Stimulated activated CD4-positive, alpha-beta T cell treated with anti-CD3 and anti-CD28 coated beads, Interleukin-12 subunit alpha, Interleukin-12 subunit beta, amount 100 ng/mL, for 24 hours (primary cell): Measurements from ENCODE around the gene TNFRSF14.
"Not testable (repeated sequence)": the region's sequence is repeated elsewhere in the genome, so short reads cannot be mapped to it uniquely, and the experiment has no call there.

Source experiments
- DNase-seq, 2 experiments: peaks; one replicate each; pipeline ENCODE4 v3.0.0-alpha.2; 2020; ENCODE audit warnings: low read depth in 2 of 2

TNFRSF14 gene

DNA sequence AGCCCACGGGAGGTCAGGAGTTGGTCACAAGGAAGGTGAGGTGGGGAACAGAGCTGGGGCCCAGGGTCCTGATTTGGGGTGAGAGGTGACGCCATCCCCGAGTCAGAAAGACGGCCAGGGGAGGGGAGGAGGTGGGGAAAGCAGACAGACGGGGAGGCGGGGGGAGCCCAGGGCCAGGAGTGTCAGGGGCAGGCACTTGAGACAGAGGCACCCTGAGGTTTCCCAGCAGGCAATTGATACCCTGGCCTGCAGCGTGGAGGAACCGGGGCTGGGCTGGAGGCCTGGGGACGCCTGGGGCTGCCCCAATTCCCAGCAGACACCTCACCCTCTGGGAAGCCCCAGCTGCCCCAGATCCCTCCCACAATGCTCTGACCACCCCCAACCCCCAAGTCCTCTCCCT lies 3.1 kb upstream of the TNFRSF14 start:
- DNase-seq: not testable (repeated sequence)

GRCh38 chr1:2553871-2554620 lies 2.1 kb upstream of the TNFRSF14 start:
- DNase-seq: no peak

DNA sequence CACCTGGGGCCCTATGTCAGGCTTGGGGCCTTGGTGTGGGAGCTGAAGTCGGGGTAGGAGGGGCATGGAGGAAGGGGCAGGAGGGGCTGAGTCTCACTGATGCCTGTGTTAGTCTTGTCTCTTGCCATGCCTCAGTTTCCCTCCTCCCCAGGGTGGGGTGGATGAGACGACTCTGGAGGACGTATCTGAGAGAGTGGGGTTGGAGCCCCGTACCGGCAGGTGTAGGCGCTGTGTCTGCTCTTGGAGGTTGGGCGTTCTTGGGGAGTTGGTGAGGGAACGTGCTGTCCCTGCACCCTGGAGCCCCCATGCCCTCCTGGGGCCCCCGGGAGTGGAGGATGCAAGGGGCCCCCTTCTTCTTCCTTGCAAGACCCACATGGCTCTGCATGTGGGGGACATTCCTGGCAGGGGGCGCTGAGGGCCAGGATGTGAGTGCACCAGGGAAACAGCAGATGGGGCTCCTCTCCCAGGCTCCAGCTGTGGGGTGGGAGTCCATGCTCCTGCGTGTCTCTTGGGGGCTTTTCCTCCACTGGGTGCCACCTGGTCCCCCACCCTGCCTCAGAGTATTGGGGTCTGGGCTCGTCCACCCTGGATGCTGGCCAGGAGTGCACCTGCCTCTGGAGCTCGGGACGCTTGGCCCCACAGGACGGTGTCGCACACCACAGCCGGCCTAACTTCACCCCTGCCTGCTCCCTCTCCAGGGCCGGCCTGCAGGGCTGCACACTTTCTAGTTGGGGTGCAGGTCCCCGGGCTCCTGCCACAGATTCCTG lies 1.4 kb upstream of the TNFRSF14 start:
- no peak for DNase-seq

GRCh38 chr1:2555634-2556276 lies 416 bp upstream of the TNFRSF14 start:
- DNase-seq: peak in 1 of 2 experiments; percentile 71

DNA sequence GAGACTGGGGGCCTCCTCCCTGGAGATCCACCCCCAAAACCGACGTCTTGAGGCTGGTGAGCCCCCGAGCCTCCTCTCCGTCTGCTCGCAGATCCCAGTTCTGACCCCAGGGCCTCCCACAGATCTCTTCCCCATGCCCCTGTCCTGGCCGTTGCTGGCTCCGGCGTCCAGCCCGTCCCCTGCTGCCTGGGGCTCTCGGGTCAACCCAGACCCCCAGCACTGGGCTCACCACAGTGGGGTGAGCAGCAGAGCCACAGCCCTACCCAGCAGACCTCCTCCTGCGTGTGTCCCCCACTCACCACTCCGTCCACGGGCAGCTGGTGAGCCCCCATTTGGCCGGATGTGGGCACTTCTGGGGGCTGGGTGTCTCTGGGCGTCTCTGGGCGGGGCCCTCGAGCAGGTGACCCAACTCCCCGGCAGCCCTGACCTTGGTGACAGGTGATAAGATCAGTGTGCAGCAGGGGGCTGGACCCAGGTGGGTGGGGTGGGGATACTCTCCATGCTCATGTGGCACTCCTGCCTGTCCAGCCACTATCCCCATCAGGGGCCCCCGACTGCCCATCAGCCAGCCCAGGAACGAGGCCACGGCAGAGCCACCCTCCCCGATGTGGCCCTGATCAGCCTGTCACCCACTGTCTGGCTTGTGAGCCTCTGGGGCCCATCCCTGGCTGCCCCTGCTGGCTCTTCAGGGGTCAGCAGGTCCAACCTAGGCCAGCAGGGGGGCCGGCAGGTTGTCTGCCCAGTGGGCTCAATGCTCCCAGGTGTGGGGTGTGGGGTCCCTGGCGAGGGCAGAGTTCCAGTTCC lies 709 bp downstream of the TNFRSF14 start:
- no peak for DNase-seq

- DNase-seq: no peak
Measured at GRCh38 chr1:2557482-2558400, 1.6 kb downstream of the TNFRSF14 start.

- DNase-seq: no peak
Measured at GRCh38 chr1:2558420-2558819, 2.2 kb downstream of the TNFRSF14 start.

DNA sequence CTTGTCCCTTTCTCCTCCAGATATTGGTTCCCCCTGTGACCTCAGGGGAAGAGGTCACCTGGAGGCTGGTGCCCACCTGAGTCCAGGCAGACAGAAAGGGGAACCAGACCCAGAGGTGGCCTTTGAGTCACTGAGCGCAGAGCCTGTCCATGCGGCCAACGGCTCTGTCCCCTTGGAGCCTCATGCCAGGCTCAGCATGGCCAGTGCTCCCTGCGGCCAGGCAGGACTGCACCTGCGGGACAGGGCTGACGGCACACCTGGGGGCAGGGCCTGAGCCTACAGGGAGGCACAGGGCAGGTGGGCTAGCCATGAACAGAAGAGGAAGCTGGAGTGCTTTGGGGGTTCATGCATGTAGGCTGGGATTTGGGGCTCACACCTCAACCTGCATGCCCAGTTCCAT lies 2.7 kb downstream of the TNFRSF14 start:
- DNase-seq: no peak

DNA sequence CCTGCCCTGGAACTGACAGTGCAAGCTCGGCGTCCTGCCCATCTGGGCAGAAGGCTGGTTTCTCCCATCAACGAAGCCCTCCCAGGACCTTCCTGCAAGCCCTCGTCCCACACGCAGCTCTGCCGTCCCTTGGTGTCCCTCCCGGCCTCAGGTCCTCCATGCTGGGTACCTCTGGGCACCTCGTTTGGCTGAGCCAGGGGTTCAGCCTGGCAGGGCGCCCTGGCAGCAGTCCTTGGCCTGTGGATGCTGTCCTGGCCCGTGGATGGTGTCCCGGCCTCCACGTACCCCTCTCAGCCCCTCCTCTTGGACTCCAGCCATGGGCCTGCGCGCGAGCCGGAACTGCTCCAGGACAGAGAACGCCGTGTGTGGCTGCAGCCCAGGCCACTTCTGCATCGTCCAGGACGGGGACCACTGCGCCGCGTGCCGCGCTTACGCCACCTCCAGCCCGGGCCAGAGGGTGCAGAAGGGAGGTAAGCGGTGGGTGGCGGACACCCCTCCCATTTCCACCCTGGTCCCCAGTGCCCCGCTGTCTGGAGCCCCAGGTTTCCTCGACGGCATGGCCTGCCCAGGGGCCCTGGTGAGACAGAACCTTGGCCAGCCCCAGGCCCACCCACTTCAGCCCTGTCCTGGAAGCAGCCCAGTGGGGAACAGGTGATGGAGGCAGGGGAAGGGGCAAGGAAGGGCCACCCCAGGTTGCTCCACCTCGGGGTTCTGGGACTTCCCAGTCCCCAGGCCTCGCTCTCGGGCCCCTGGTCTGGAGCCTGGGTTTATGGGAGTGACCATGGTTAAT lies 3.5 kb downstream of the TNFRSF14 start:
- DNase-seq: no peak

GRCh38 chr1:2560299-2561073 lies 4.3 kb downstream of the TNFRSF14 start:
- DNase-seq: no peak

DNA sequence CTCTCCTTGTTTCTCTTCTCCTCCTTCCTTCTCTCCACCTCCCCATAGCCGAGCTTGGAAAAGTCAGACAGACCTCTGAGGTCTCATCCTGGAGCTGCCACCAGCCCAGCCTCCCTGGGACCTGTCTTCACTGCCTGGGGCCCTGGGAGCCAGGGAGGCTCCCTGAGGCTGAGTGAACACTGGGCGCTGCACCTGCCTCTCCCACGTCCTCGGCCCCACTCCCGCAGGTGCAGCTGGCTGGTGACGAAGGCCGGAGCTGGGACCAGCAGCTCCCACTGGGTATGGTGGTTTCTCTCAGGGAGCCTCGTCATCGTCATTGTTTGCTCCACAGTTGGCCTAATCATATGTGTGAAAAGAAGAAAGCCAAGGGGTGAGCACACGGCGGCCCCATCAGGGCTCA lies 5.3 kb downstream of the TNFRSF14 start:
- DNase-seq: no peak

DNA sequence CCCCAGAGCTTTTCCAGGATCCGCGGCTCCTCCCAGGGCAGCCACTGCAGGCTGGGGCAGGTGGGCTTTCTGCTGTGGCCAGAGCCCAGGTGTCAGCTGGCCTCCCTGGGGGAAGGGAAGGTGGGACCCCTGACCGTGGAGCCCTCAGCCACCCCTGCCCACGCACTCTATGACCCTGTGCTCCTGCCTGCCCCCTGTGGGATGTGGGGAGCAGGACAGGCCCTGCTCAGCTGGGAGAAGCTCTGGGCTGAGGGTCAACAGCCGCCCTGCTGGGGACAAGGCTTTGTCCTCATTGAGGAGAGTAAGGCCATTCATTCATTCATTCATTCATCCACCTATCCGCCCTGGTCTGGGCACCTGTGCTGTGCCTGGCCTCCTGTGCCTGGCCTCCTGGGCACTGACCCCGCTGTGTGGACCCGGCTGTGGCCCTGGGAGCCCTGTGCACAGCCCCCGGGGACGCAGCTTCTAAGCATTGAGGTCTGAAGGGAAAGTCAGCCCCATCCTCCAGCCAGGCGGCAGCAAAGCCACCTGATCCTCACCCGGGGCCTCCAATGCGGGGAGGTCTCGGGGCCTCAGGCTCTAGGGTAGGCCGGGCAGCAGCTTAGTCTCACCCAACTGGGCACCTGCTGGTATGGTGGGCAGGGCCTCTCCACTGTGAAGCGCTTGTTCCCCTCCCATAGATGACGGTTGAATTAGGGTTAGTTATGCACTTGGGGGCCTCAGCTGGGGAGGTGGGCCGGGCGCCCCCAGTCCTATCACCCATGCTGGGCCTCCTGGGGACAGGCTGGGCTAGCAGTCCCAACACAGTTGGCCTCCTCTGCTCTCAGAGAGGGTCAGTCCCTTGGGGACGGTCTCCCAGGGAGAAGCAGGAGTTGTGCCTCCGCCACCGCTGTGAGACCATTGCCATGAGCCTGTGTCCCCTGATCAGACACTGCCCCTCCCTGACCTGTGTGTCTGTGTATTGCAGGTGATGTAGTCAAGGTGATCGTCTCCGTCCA lies 6.0 kb downstream of the TNFRSF14 start:
- no peak for DNase-seq

GRCh38 chr1:2563205-2563604 lies 7.0 kb downstream of the TNFRSF14 start:
- DNase-seq: no peak

DNA sequence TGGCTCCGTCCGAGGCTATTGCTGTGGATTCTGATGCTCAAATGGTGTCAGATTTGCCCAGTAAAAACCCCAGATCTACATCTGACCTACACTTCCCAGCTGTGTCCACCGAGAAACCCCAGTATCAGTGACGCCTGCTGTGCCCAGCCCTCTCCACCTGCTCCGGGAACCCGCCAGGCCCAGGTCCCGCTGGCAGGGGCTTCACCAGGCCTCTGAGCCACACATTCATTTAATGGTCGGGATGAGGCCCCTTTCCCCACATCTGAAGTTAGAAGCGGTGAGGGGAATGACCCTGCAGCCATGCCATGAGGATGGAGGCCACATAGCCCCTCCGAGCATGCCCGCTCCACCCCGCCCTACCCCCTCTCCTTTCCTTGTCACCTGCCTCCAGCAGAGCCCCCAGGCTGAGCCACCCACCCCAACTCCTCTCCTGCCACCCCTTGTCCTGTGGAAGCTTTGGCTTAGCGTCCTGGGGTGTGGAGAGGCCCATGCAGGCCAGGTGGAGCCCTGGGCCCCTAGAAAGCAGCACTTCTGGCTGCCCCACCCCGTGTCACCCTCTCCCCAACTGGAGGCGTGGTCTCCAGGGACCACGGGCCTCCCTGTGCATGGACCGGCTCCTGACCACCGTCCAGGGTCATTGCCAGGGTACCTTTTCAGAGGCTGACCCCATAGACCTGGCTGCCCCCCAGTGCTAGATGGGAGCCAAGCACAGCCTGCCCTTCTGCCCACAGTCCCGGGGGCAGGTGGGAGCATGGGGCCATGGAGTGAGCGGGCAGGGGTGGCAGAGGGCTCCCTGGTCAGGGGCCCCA lies 8.0 kb downstream of the TNFRSF14 start:
- DNase-seq: no peak

DNA sequence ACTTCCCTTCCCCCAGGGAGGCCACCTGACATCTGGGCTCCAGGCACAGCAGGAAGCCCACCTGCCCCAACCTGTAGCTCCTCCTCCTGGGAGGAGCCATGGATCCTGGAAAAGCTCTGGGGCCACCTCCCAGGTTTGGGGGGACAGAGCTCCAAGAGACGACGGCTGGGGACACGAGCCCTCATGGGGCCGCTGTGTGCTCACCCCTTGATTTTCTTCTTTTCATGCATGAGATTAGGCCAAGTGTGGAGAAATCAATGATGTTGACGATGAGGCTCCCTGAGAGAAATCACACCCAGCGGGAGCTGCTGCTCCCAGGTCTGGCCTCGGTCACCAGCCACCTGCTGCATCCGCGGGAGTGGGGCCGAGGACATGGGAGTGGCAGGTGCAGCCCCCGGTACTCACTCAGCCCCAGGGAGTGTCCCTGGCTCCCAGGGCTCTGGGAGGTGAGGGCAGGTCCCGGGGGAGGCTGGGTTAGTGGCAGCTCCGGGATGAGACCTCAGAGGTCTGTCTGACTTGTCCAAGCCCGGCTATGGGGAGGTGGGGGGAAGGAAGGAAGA lies 8.7 kb downstream of the TNFRSF14 start:
- DNase-seq: no peak

- DNase-seq: no peak
Measured at GRCh38 chr1:2566101-2567045, 10.2 kb downstream of the TNFRSF14 start.
